HG02588 (cell line): ENCODE results near the gene KCNJ13.

Source experiments
- ATAC-seq: cut with Tn5 transposase; IDR thresholded peaks from one replicate; pipeline ENCODE4 v1.9.1; 2021; ENCODE audit warnings: mild to moderate bottlenecking, moderate library complexity; ENCODE audit not compliant: unreplicated experiment

KCNJ13 gene

DNA sequence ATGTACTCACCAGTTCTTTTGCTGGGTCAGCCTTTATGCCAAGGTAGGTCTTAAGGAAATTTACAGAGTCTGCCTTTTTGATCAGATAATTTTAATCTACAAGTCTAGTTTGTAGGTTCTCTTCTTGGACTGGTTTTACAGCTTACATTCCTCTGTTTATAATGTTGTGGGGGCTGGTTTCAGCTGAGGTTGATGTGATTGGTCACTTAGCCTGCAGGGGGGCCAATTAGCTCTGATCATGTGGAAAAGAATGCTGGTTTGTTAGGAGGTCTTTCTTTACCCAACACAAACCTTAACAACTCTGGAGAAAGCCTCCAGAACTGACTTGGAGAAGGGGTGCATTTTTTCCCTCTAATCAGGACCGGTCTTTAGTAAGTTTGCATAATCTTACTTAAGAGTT lies at the start of gene KCNJ13:
TSS of gene KCNJ13 (minus strand) at position 131 of the 400 bp plus-strand sequence. CDS start 5,203 bp downstream, outside the sequence.
- ATAC-seq: no peak

DNA sequence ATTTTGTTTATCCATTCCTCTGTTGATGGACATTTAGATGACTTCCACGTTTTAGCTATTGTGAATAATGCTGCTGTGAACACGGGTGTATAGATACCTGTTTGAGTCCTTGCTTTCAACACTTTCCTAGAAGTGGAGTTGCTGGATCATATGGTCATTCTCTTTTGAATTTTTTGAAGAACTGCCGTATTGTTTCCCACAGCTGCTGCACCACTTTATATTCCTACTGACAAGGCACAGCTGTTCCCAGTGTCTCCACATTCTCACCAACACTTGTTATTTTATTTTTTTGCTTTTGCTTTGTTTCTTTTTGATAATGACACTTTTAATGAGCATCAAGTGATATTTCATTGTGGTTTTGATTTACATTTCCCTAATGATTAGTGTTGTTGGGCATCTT lies 41.4 kb upstream of the KCNJ13 start:
- no peak for ATAC-seq

DNA sequence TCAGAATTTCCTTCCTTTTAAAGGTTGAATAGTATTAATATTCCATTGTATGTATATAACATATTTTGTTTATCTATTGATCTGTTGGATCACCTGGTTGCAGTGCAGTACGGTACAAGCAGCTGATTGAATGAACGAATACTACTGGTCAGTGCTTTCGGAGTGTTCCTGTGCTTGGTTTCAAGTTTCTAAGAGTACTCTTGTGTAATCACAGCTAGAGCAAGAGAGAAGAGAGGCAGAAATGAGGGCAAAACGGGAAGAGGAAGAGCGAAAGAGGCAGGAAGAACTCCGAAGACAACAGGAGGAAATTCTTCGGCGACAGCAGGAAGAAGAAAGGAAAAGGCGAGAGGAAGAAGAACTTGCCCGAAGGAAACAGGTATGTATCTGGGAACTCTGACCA lies 40.3 kb upstream of the KCNJ13 start:
- ATAC-seq: no peak

DNA sequence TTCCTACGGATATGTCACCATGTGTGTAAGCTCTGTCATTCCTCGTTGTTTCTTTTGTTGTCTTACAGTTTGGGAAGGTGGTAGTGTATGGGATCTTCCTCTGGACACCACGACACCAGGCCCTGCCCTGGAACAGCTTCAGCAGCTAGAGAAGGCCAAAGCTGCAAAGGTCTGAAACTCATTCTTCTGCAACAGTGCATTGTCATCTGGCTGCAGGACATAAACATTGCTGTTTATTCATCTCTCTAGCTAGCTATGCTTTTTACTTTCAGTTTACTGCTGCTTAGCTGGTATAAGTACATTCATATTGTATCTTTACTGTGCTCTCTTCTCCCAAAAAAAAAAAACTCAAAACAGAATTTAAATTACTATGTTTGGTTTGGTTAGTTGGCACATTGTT lies 39.2 kb upstream of the KCNJ13 start:
- no peak for ATAC-seq

DNA sequence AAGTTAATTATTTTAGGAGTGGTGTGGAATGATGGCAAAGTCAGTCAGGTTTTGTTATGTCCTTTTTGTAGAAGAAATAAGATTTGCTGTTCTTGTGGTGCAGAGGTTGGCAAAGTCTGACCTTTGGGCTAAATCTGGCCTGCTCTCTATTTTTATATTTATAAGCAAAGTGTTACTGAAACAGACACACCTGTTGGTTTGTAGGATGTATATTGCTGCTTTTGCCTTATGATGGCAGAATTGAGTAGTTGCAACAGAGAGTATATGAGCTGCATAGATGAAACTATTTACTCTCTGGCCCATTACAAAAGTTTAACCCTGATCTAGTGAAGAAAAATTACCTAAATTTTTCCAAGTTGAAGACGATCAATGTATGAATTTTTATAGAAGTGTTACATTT lies 34.1 kb upstream of the KCNJ13 start:
- ATAC-seq: no peak

DNA sequence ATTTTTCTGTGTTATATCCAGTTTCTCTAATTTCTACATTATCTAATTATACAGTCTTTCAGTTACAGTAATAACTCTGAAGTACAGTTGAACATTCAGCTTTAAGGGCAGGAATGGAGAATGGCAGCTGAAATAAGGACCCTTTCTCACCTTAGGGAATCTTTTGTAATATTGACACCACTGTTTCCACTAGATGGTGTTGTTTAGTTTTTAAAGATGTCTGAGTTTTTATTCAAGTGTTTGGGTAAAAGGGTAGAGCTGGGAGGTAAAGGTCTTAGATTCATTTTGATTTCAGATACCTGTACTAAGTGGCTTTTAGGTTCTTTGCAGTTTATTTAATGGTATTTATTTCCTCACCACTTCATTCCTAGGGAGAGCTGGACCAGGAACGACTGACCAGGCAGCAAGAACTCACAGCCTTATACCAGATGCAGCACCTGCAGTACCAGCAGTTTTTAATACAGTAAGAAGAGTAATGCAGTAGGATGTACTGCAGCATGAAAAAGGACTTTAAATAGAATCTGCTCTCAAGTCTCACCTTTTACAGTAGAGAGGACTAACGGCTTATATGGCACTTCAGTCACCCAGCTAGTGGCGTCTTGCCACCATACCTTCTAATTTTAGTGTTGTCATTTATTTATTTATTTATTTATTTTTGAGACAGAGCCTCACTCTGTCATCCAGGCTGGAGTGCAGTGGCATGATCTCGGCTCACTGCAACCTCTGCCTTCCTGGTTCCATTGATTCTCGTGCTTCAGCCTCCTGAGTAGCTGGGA lies 33.2 kb upstream of the KCNJ13 start:
- no peak for ATAC-seq

DNA sequence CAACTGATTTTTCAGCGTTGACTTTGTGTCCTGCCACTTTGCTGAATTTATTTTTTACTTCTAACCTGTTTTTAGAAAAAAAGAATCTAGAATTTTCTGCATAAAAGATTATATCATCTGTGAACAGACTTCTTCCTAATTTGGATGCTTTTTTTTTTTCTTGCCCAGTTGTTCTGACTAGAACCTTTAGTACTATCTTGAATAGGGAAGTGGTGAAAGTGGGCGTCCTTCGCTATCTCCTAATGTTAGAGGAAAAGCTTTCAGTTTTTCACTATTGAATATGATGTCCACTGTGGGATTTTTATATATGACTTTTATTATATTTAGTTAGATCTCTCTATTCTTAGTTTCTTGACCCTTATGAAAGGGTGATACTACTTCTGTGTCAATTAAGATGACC lies 25.7 kb upstream of the KCNJ13 start:
- ATAC-seq: no peak

DNA sequence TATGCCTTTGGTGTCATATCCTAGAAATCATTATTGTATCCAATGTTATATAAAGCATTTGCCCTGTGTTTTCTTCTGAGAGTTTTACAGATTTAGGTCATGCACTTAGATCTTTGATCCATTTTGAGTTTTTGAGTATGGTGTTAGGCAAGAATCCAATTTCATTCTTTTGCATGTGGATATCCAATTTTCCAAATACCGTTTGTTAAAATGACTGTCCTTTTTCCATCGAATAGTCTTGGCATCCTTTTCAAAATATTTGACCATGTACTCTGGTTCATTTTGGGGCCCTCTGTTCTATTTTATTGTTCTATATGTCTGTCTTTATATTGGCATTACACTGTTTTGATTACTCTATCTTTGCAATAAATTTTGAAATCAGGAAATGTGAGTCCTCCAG lies 23.8 kb upstream of the KCNJ13 start:
- ATAC-seq: no peak

DNA sequence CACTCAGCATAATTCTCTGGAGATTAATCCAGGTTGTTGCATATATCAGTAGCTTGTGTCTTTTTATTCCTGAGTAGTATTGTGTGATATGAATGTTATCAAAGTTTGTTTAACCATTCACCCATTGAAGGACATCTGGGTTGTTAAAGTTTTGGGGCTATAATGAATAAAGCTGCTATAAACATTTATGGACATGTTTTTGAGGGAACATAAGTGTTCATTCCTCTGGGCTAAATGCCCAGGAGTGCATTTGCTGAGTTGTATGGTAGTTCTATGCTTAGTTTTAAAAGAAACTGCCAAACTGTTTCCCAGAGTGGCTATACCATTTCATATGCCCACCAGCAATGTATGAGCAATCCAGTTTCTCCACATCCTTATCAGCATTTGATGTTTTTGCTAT lies 21.8 kb upstream of the KCNJ13 start:
- ATAC-seq: no peak

DNA sequence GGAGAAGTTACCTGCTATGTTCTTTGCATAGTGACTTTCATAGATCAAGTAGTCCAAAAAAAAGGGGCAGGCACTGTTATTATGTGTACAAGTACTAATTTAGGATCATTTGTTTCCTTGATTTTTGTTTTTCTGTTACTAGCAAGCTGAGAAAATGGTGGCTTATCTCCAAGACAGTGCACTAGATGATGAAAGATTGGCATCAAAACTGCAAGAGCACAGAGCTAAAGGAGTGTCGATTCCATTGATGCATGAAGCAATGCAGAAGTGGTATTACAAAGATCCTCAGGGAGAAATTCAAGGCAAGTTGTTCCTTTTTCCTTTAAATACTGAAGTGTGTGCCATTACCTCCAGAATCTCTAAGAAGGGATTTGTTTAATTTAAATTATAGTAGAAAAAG lies 19.6 kb upstream of the KCNJ13 start:
- ATAC-seq: no peak

DNA sequence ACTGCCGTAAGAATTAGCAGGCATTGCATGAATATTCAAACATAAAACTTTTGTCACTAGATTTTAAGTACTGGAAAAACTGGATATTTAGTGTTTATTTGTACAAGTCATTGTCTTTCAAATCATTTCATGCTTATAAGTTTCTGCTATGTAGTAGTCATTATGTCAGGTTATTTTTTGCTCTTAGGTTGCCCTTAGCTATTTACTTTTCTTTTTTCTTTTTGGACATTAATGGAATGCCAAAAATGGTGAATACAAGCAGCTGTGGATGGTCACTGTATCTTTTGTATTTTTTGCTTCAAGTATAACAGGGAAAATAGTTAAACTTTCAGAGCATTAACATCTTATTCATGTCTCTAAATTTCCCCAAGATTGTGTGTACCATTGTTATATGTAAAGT lies 18.6 kb upstream of the KCNJ13 start:
- no peak for ATAC-seq

DNA sequence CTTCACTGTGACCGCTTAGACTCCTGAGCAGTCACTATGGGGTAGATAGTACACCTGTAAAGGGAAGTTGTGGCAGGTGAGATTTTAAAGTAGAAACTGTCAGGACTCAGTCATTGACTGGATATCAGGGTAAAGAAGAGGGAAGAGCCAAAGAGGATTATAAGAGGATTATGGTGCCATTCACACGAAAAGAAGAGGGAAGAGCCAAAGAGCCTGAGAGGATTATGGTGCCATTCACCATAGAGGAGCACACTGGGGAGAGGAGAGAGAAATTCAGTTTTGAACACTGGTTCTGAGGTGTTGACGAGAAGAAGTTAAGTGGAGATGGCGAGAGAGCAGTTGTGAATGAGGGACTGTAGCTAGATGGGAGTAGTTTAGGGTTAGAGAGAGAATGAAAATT lies 16.9 kb upstream of the KCNJ13 start:
- ATAC-seq: no peak

DNA sequence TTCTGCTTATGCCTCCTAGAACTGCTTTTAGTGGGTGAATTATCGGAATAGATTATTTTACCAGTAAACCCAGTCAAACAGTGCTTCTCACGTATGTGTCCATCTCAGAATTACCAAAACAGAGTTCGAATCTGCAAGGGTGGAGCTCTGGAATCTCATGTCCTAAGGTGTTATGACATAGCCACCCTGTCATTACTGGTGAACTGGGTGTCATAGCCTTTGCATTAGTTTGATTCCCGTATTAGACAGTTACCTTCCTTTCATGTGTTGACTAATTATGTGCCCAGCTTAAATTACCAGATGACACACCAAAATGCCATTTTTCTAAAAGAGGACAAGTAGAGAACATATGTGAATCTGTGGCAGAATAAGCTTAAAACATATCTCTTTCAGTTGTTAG lies 15.2 kb upstream of the KCNJ13 start:
- no peak for ATAC-seq

DNA sequence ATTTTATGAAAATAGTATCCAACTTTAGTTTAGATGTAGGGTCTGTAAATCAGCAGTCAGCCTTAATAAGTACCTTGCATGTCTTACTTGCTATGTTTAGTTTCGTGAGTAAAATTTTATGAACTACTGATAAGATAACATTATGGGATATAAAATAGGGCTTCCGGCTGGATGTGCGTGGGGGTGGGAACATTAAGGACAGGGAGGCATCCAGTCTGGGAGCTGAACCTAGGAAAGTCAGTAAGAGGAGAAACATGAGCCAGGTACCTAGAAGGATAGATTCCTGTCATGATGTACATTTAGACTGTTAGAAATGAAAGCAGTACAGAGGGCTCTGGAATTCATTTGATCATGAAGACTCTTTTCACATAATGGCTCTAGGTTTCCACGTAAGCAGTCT lies 12.7 kb upstream of the KCNJ13 start:
- ATAC-seq: no peak

DNA sequence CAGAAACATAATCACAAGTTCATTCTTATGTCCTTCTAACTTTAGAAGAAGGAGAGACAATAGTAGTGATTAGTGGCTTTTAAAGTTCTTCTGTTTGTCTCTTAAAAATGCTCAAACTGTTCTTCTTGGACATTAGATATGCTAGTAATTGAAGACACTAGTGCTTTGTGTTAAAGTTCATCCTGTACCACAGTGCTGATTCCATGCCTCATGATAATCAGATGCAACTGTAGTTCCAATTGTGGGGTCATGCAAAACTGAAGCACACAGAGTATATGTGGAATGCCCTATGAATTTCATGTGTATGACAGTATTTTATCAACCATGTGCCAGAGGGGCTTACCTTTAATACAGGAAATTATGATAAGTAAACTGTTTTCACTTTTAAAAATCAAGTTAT lies 11.4 kb upstream of the KCNJ13 start:
- ATAC-seq: no peak

DNA sequence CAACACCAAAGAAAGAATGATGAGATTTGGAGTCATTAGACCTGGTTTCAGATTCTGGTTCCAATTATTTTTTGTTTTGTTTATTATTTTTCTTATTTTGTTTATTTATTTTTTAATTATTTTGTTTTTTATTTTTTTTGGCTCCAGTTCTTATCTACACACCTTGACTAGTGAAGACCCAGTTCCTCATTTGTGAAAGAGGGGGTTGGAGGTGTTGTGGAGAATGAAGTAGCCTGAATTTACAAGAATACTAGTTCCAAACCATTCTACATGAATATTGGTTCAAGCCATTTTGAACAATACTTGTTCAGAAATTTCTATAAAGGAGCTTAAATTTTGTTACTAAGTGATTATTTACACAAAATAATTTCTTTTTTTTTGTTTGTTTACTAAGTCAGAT lies 6.9 kb upstream of the KCNJ13 start:
- ATAC-seq: no peak

DNA sequence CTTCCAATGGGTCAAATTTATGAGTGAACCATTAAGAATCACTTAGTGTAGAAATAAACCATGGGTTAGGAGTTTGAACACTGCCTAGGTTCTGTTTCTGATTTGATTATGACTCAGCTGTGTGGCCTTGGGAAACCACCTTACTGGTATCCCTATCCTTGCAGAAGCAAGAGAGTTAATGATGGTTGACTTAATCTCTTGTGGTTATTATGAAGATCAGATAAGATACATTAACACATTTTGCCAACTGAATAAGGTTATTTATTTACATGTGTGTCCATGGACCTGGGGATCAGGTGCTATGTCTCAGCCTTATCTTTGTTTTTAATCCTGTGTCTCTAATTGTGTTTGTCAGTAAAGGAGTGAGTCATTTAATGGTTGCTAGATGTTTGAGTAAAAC lies 5.4 kb upstream of the KCNJ13 start:
- peak; percentile 85 for ATAC-seq

DNA sequence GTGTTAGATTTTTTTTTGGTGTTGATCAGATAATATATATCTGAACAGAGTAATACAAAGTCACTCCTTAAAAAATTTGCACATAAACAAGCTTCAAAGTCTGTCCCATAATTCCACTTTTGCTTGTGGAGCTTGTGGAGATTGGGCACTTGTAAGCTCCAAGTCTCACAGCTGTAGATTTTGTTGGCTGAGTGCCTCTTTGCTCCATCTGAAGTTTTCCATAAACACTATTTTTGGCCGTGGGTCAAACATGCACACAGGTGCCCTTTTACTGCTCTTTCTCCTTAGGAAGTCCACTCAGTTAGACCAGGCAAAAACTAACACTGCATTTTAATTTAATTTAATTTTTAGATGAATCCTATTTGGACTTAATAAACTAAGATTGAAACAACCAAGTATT lies 3.6 kb upstream of the KCNJ13 start:
- ATAC-seq: no peak

DNA sequence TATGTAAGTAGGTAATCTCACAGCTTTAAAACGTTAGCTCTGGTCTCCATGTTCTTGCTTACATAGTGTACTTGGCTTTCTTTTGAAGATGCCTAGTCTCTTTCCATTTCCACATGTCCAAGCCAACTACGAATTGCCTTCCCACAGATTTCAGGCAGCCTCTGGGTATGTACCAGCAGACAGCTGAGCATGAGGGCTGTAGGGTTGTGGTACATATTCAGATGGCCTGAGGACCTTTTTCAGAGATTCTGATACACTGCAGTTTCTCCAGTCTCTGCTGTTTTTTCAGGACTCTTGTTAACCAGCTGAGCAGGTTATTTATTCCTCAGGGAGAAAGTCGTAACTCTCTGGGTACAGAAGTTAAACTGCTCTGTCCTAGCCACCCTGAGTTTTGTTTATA lies 3.1 kb upstream of the KCNJ13 start:
- ATAC-seq: no peak

DNA sequence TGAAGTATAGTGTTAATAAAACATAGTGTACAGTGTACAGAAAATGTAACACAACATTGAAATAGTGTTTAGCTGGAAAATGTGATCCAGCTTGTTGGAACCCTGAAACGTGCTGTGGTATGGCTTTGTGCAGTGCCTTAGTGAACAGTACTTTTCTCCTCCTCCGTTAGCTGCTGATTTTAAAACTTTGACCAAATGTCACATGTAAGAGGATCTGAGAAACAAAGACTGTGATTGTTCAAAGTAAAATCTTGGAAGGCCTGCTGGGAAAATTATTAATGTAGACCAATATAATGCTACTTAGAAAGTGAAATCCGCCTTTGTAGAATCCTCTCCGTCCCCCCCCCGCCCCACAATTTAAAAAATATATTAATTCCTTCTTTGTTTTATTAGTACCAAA lies 911 bp upstream of the KCNJ13 start:
- no peak for ATAC-seq

DNA sequence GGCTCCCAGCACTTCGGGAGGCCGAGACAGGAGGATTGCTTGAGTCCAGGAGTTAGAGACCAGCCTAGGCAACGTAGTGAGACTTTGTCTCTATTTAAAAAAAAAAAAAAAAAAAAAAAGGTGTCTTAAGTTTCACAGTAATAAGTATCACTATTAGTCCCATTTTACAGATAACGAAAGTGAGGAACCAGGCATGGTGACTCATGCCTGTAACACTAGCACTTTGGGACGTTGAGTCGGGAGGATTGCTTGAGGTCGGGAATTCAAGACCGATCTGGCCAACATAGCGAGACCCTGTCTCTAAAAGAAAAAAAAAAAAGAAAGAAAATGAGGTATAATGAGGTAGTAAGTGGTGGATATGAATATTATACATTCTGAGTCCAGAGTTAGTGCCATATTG lies 2.5 kb downstream of the KCNJ13 start:
- no peak for ATAC-seq

DNA sequence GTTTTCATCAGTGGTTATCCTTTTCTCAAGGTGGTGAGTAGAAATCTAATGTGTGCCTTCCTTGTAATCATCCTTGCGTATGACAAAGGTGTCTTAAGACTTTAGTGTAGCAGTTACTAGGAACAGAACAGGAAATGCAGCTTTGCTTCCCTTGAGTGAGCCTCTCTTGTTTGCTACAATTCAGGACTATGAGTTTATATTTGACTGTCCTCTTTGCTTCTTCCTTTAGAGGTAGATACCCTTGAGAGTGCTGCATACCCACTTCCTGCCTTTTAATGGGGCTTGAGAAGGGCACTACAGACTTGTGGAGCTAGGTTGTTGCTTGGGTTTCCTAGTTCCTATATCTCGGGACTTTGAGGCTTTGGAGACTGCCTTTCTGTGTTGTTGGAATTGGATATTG lies 3.8 kb downstream of the KCNJ13 start:
- ATAC-seq: no peak

DNA sequence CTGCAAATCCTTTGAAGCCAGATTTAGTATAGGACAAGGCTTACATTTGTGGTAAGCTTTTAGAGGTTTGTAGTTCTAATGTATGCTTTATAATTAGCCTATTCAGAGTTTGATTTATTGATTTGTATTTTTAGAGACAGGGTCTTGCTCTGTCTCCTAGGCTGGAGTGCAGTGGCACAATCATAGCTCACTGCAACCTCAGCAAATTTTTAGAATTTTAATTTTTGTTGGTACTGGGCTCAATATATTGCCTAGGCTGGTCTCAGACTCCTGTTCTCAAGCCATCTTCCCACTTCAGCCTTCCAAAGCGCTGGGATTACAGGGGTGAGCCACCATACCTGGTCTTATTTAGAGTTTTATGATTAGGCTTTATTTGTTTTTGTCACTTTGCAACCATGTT lies 4.5 kb downstream of the KCNJ13 start:
- ATAC-seq: no peak
